Osteoblast (primary cell): Measurements from ENCODE around the gene CEP164. TPM values are rescaled to one million over a fixed set of nuclear protein-coding genes. Genes with fewer than 3 reads are reported as not detected.

ENCODE experiments used
- DNase-seq: peaks from one replicate; pipeline ENCODE4 v3.0.0; 2011; ENCODE audit warnings: low spot score, mixed read lengths; ENCODE audit not compliant: insufficient read length; ENCODE audit errors: missing footprints
- H2AFZ ChIP-seq: 2 replicates; pipeline ENCODE4 v1.6.0; 2011; ENCODE audit warnings: mild to moderate bottlenecking, low read length
- H3K27ac ChIP-seq: 2 replicates; pipeline ENCODE4 v1.5.1; 2011; ENCODE audit warnings: mild to moderate bottlenecking, low read depth, low read length, moderate library complexity
- H3K27me3 ChIP-seq: 2 replicates; pipeline ENCODE4 v1.6.0; 2012; ENCODE audit warnings: mild to moderate bottlenecking, control low read depth, inconsistent platforms, low read length, moderate library complexity; ENCODE audit not compliant: insufficient read depth
- H3K36me3 ChIP-seq: 2 replicates; pipeline ENCODE4 v1.5.1; 2011; ENCODE audit warnings: mild to moderate bottlenecking, low read length, control low read depth, moderate library complexity; ENCODE audit not compliant: insufficient read depth
- H3K4me1 ChIP-seq: 2 replicates; pipeline ENCODE4 v1.5.1; 2011; ENCODE audit warnings: mild to moderate bottlenecking, low read length, control low read depth, moderate library complexity; ENCODE audit not compliant: insufficient read depth
- H3K4me2 ChIP-seq: 2 replicates; pipeline ENCODE4 v1.6.0; 2011; ENCODE audit warnings: mild to moderate bottlenecking, low read length; ENCODE audit not compliant: insufficient read depth
- H3K4me3 ChIP-seq: fragments of 200-600 bp; sonication (generic); 3 replicates; pipeline ENCODE4 v1.5.1; 2012; ENCODE audit warnings: mild to moderate bottlenecking, low read length, inconsistent platforms; ENCODE audit not compliant: insufficient read depth
- H3K79me2 ChIP-seq: 2 replicates; pipeline ENCODE4 v1.6.0; 2012; ENCODE audit warnings: mild to moderate bottlenecking, low read length, control low read depth, inconsistent platforms; ENCODE audit not compliant: insufficient read depth
- H3K9me3 ChIP-seq: 2 replicates; pipeline ENCODE4 v1.5.1; 2011; ENCODE audit warnings: low read depth, low read length, control low read depth
- H4K20me1 ChIP-seq: 2 replicates; pipeline ENCODE4 v1.6.0; 2012; ENCODE audit warnings: mild to moderate bottlenecking, low read length, control low read depth; ENCODE audit not compliant: insufficient read depth
- CTCF ChIP-seq: IDR thresholded peaks from 2 replicates; pipeline ENCODE4 v1.5.1; 2011; ENCODE audit warnings: mild to moderate bottlenecking, low read depth, low read length, moderate library complexity; ENCODE audit errors: extremely low read depth
- total RNA-seq: library from RNA; depleted of rRNA; stranded (reverse); fragments of >200 nt; gene quantifications from 2 replicates; pipeline ENCODE4 v1.2.3, GENCODE V29; 2012

CEP164 gene
- total RNA-seq, 1 donor: 38.0 TPM

- TF ChIP-seq CTCF: no peak
- DNase-seq: peak; percentile 8
- H3K4me1 ChIP-seq: no peaks in the 10 kb centered on the region
- peaks cover 38% of the 10 kb centered on the region for H3K36me3 ChIP-seq
- H3K79me2 ChIP-seq: no peaks in the 10 kb centered on the region
- no peak overlapping the region for H2AFZ ChIP-seq
- no peak overlapping the region for H3K27ac ChIP-seq
- H4K20me1 ChIP-seq: no peaks in the 10 kb centered on the region
- H3K4me3 ChIP-seq: no peak overlapping the region
- H3K4me2 ChIP-seq: no peak overlapping the region
- H3K9me3 ChIP-seq: no peaks in the 10 kb centered on the region
- no peaks in the 10 kb centered on the region for H3K27me3 ChIP-seq
Observed at GRCh38 chr11:117411736-117412135, 84.1 kb downstream of the CEP164 start.

- no peaks in the 10 kb centered on the region for H3K79me2 ChIP-seq
- peaks cover 38% of the 10 kb centered on the region for H3K36me3 ChIP-seq
- no peak overlapping the region for H3K4me3 ChIP-seq
- no peak overlapping the region for H2AFZ ChIP-seq
- H3K27ac ChIP-seq: no peak overlapping the region
- no peaks in the 10 kb centered on the region for H3K4me1 ChIP-seq
- no peak overlapping the region for H3K4me2 ChIP-seq
- DNase-seq: peak; percentile 27
- no peaks in the 10 kb centered on the region for H3K9me3 ChIP-seq
- no peaks in the 10 kb centered on the region for H3K27me3 ChIP-seq
- no peaks in the 10 kb centered on the region for H4K20me1 ChIP-seq
- no peak for TF ChIP-seq CTCF
Observed at GRCh38 chr11:117412176-117412575, 84.5 kb downstream of the CEP164 start.

GRCh38 chr11:117412653-117413275, 85.1 kb downstream of the CEP164 start:
- no peaks in the 10 kb centered on the region for H3K9me3 ChIP-seq
- no peaks in the 10 kb centered on the region for H3K27me3 ChIP-seq
- H3K27ac ChIP-seq: no peak overlapping the region
- TF ChIP-seq CTCF: no peak
- H3K4me1 ChIP-seq: no peaks in the 10 kb centered on the region
- H3K4me3 ChIP-seq: no peak overlapping the region
- peak; percentile 44 for DNase-seq
- no peak overlapping the region for H3K4me2 ChIP-seq
- H3K36me3 ChIP-seq: peaks cover 35% of the 10 kb centered on the region
- H3K79me2 ChIP-seq: no peaks in the 10 kb centered on the region
- no peaks in the 10 kb centered on the region for H4K20me1 ChIP-seq
- H2AFZ ChIP-seq: no peak overlapping the region

- H3K4me3 ChIP-seq: no peak overlapping the region
- no peaks in the 10 kb centered on the region for H4K20me1 ChIP-seq
- no peak overlapping the region for H2AFZ ChIP-seq
- no peaks in the 10 kb centered on the region for H3K4me1 ChIP-seq
- no peaks in the 10 kb centered on the region for H3K79me2 ChIP-seq
- TF ChIP-seq CTCF: no peak
- peak; percentile 41 for DNase-seq
- H3K9me3 ChIP-seq: no peaks in the 10 kb centered on the region
- peaks cover 26% of the 10 kb centered on the region for H3K36me3 ChIP-seq
- no peak overlapping the region for H3K4me2 ChIP-seq
- H3K27me3 ChIP-seq: no peaks in the 10 kb centered on the region
- no peak overlapping the region for H3K27ac ChIP-seq
Observed at GRCh38 chr11:117413616-117414015, 86.0 kb downstream of the CEP164 start.
